ENCODE results near the gene GALNS. TPM values are rescaled to one million over a fixed set of nuclear protein-coding genes. Genes with fewer than 3 reads are reported as not detected.

Gene GALNS
- total and polyA plus RNA-seq, 2 of the 13 experiments (the other 11 are each of a cell fraction or from before 2014, with no cell fraction given), result 9.2 to 9.8 TPM

- TF ChIP-seq KDM5B (CRISPR knock-in tag; IDR thresholded peaks at IDR 0.05; ENCODE audit: borderline replicate concordance) (peak; percentile 42; the same call in 1 of the 2 replicates), TMF1 (CRISPR knock-in tag; IDR thresholded peaks at IDR 0.05; ENCODE audit: low read depth) (no peak), ZNF841 (CRISPR knock-in tag; IDR thresholded peaks at IDR 0.05; ENCODE audit: borderline replicate concordance) (no peak), ZNF768 (CRISPR knock-in tag; IDR thresholded peaks at IDR 0.05) (peak; percentile 13; the same call in 1 of the 2 replicates), CHCHD3 (CRISPR knock-in tag; IDR thresholded peaks at IDR 0.05) (0 out of 2 replicates have a peak, but pooled peaks have one; percentile 48), ZFY (CRISPR knock-in tag; IDR thresholded peaks at IDR 0.05) (peak; percentile 30; the same call in 1 of the 2 replicates), ZSCAN29 (CRISPR knock-in tag; conservative IDR thresholded peaks at IDR 0.05) (no peak)
- TF ChIP-seq, protein P1, sequence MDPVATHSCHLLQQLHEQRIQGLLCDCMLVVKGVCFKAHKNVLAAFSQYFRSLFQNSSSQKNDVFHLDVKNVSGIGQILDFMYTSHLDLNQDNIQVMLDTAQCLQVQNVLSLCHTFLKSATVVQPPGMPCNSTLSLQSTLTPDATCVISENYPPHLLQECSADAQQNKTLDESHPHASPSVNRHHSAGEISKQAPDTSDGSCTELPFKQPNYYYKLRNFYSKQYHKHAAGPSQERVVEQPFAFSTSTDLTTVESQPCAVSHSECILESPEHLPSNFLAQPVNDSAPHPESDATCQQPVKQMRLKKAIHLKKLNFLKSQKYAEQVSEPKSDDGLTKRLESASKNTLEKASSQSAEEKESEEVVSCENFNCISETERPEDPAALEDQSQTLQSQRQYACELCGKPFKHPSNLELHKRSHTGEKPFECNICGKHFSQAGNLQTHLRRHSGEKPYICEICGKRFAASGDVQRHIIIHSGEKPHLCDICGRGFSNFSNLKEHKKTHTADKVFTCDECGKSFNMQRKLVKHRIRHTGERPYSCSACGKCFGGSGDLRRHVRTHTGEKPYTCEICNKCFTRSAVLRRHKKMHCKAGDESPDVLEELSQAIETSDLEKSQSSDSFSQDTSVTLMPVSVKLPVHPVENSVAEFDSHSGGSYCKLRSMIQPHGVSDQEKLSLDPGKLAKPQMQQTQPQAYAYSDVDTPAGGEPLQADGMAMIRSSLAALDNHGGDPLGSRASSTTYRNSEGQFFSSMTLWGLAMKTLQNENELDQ (CRISPR knock-in tag; IDR thresholded peaks at IDR 0.05; ENCODE audit: borderline replicate concordance), result no peak
Measured at GRCh38 chr16:88817785-88818574, 38.8 kb downstream of the GALNS start (continued).
